Thymus (tissue), 11 donors: ENCODE measurements around the gene RFX2. TPM values are rescaled to one million over a fixed set of nuclear protein-coding genes. Genes with fewer than 3 reads are reported as not detected.

Source experiments
- DNase-seq, 9 donors: peaks; one replicate each; pipeline ENCODE4 v3.0.0-alpha.2; 2013; ENCODE audit warnings: low spot score in 9 of 9, low read depth in 6 of 9, missing footprints in 1 of 9
- H3K27ac ChIP-seq, 2 donors: one replicate each; pipeline ENCODE4 v1.5.1; 2013; ENCODE audit warnings: control low read depth in 1 of 2, low read depth in 1 of 2, low read length in 1 of 2, mild to moderate bottlenecking in 1 of 2, moderate library complexity in 1 of 2
- H3K27me3 ChIP-seq, 2 donors: one replicate each; pipeline ENCODE4 v1.5.1; 2013; ENCODE audit warnings: low read length in 1 of 2; ENCODE audit not compliant: control insufficient read depth in 2 of 2, insufficient read depth in 1 of 2
- H3K36me3 ChIP-seq, 2 donors: one replicate each; pipeline ENCODE4 v1.5.1; 2013; ENCODE audit warnings: low read length in 1 of 2, mild to moderate bottlenecking in 1 of 2, moderate library complexity in 1 of 2; ENCODE audit not compliant: control insufficient read depth in 2 of 2, insufficient read depth in 2 of 2
- H3K4me1 ChIP-seq, 2 donors: one replicate each; pipeline ENCODE4 v1.5.1; 2013; ENCODE audit warnings: low read length in 2 of 2; ENCODE audit not compliant: control insufficient read depth in 2 of 2, insufficient read depth in 2 of 2
- H3K4me3 ChIP-seq, 2 donors: one replicate each; pipeline ENCODE4 v1.5.1; 2013; ENCODE audit warnings: low read length in 2 of 2, control low read depth in 1 of 2, mild to moderate bottlenecking in 1 of 2
- H3K9me3 ChIP-seq, 2 donors: one replicate each; pipeline ENCODE4 v1.5.1; 2013; ENCODE audit warnings: low read length in 1 of 2, mild to moderate bottlenecking in 1 of 2; ENCODE audit not compliant: control insufficient read depth in 2 of 2, insufficient read depth in 1 of 2
- WGBS: extraction: QIAGEN DNeasy Blood & Tissue Kit; methylation state at CpG from one replicate; pipeline ENCODE4 v1.1.7; 2013; 5-methylcytosine and 5-hydroxymethylcytosine counted together
- polyA plus RNA-seq: library from polyadenylated mRNA; stranded (reverse); fragments of 200-250 nt; gene quantifications from one replicate; pipeline ENCODE4 v1.2.3, GENCODE V29; 2013
- total RNA-seq: library from RNA; stranded (reverse); fragments of 120-200 nt; gene quantifications from one replicate; pipeline ENCODE4 v1.2.4, GENCODE V29; 2013
- donor health status: healthy.

Gene RFX2
- total and polyA plus RNA-seq, 2 donors: 3.4 to 4.6 TPM

DNA sequence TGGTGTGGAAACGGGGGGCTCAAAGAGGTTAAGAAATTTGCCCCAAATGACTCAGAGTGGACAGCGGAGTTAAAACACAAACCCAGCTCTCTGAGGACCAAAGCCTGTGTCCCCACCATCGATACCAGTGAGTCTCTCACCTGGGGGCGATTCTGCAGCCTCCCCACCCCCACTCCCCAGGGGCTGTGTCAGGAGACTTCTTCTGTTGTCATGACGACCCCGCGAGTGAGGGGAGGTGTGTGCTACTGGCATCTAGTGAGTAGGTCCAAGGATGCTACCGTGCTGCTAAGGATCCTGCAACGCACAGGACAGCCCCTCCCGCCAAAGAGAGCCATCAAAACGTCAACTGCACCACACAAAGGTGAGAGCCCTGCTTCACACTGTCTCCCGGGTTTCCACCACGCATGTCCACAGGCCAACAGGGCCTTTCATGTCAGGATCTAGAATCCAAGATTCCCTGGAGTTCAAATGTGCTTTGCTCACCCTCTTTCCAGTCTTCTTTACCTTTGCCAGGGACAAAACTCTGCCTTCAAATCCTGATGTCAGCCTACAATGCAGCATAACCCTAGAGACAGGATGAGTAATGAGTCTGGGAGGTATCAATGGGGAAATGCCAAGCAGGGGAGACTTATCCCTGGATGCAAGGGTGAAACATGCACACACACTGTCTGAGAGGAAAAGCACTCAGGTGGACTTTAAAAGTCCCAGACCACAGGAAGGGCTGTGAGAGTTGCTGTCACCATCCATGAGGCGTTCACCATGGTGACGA is 136.2 kb downstream of the RFX2 start:
- 94% methylated on average over 15 of the region's 15 CpGs for WGBS
- peaks cover 36 to 80% of the 10 kb centered on the region in 2 donors for H3K4me1 ChIP-seq
- H3K36me3 ChIP-seq: peaks cover 32 to 54% of the 10 kb centered on the region in 2 donors
- no peak overlapping the region for H3K4me3 ChIP-seq
- no peak for DNase-seq
- H3K27ac ChIP-seq: no peak overlapping the region
- H3K9me3 ChIP-seq: peaks cover 0 to 2% of the 10 kb centered on the region in 2 donors
- H3K27me3 ChIP-seq: no peaks in the 10 kb centered on the region

DNA sequence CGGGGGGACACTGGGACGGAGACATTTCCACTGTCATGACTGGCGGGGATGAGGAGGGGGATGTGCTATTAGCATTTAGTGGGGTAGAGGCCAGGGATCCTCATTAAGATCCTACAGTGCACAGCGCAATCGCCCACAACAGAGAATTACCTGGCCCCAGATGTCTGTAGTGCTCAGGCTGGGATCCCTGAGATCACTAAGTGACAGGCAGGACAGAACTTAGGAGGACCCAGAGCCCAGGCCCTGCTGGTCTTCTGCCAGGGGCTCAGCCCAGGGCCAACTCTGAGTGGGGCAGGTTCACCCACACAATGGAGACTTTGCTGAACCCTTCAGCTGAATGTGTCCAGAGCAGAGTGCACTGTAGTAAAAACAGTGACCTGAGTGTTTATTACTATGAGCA is 136.9 kb downstream of the RFX2 start:
- WGBS: 96% methylated on average over 5 of the region's 5 CpGs

GRCh38 chr19:5972355-5972731 is 138.0 kb downstream of the RFX2 start:
- Histone ChIP-seq H3K27me3 (no peaks in the 10 kb centered on the region), H3K9me3 (no peaks in the 10 kb centered on the region), H3K4me1 (peaks cover 33 to 89% of the 10 kb centered on the region in 2 donors), H3K36me3 (peaks cover 35 to 61% of the 10 kb centered on the region in 2 donors), H3K4me3 (no peak overlapping the region), H3K27ac (peak overlapping the region; percentile 8 to 80)
- no peak for DNase-seq
- 94% methylated on average over 9 of the region's 9 CpGs for WGBS

More for the DNA sequence above, 136.9 kb downstream of the RFX2 start:
- no peak for DNase-seq
- peaks cover 33 to 59% of the 10 kb centered on the region in 2 donors for H3K36me3 ChIP-seq
- H3K27me3 ChIP-seq: no peaks in the 10 kb centered on the region
- peaks cover 31 to 80% of the 10 kb centered on the region in 2 donors for H3K4me1 ChIP-seq
- peaks cover 0 to 2% of the 10 kb centered on the region in 2 donors for H3K9me3 ChIP-seq
- no peak overlapping the region for H3K4me3 ChIP-seq
- no peak overlapping the region for H3K27ac ChIP-seq

DNA sequence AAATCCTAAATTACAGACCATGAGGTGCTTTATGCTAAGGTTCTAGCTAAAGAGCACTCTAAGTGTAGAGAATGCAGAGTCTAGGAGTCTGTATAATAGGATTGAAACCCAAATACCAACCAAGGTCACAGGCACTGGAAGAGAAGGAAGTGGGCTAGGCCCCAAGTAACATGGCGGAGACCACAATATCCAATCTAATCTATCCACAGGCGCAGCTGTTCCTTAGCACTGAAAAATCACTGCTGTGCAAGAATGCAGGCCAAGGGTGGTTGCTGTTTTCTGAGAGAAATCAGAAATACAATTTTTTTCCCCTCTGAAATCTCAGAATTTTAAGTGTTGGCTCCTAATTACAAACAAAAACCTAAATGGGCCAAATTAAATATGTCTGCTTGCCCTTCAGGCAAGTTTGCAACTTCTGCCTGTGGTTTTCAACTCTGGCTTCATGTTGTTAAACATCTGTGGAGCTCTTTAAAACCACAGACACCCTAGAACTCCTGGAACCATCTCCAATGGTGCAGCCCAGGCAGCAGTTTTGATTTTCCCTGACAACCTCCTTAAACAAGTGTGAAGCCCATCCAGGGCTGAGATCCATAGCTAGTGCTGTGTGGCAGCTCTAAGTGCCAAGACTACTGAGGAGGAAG is 138.5 kb downstream of the RFX2 start:
- Histone ChIP-seq H3K36me3 (peaks cover 37 to 64% of the 10 kb centered on the region in 2 donors), H3K27ac (peak overlapping the region; percentile 8 to 80), H3K27me3 (no peaks in the 10 kb centered on the region), H3K4me3 (no peak overlapping the region), H3K4me1 (peaks cover 29 to 86% of the 10 kb centered on the region in 2 donors), H3K9me3 (no peaks in the 10 kb centered on the region)
- no peak for DNase-seq
- WGBS: 47% methylated on average over 2 of the region's 2 CpGs

- H3K27ac ChIP-seq: no peak overlapping the region
- peaks cover 19 to 80% of the 10 kb centered on the region in 2 donors for H3K4me1 ChIP-seq
Observed at GRCh38 chr19:5969476-5969875, 140.8 kb downstream of the RFX2 start.

GRCh38 chr19:5968431-5969373 is 141.6 kb downstream of the RFX2 start:
- no peak for DNase-seq
- Histone ChIP-seq H3K36me3 (peaks cover 35 to 57% of the 10 kb centered on the region in 2 donors), H3K4me3 (no peak overlapping the region), H3K4me1 (peaks cover 26 to 80% of the 10 kb centered on the region in 2 donors), H3K27ac (peak overlapping the region; percentile 54 to 88), H3K9me3 (peaks cover 0 to 5% of the 10 kb centered on the region in 2 donors), H3K27me3 (no peaks in the 10 kb centered on the region)
- 81% methylated on average over 18 of the region's 18 CpGs for WGBS

More at GRCh38 chr19:5969476-5969875, 140.8 kb downstream of the RFX2 start:
- Histone ChIP-seq H3K36me3 (peaks cover 34 to 65% of the 10 kb centered on the region in 2 donors), H3K4me3 (no peak overlapping the region), H3K9me3 (peaks cover 0 to under 1% of the 10 kb centered on the region in 2 donors), H3K27me3 (no peaks in the 10 kb centered on the region)
- 93% methylated on average over 8 of the region's 8 CpGs for WGBS
- DNase-seq: no peak

DNA sequence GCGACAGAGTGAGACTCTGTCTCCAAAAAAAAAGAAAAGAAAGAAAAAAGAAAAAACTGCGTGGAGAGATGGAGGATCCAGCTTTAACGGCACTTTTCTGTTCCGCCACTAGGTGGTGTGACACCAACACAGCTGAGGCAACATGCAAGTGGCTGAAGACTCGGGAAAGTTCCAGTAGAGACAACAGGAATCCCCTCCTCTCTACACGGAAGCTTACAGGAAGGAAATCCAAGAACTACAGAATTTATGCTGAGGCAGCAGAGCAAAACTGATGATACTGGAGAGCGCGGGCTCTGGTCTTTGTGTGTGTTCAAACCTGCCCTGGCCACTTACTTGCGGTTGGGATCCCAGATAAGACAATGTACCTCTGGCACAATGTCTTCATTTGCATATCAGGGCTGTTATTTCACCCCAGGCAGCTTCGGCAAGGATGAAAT is 142.3 kb downstream of the RFX2 start:
- 24% methylated on average over 10 of the region's 10 CpGs for WGBS
- Histone ChIP-seq H3K27me3 (no peaks in the 10 kb centered on the region), H3K36me3 (peaks cover 30 to 51% of the 10 kb centered on the region in 2 donors), H3K4me1 (peaks cover 31 to 80% of the 10 kb centered on the region in 2 donors), H3K4me3 (no peak overlapping the region), H3K9me3 (peaks cover 0 to 5% of the 10 kb centered on the region in 2 donors), H3K27ac (peak overlapping the region; percentile 54 to 88)
- peak in 8 of 9 donors; percentile 52 to 82 (median 78) for DNase-seq

GRCh38 chr19:5967571-5967970 is 142.7 kb downstream of the RFX2 start:
- peaks cover 30 to 47% of the 10 kb centered on the region in 2 donors for H3K36me3 ChIP-seq
- peaks cover 0 to 5% of the 10 kb centered on the region in 2 donors for H3K9me3 ChIP-seq
- DNase-seq: no peak
- peaks cover 33 to 82% of the 10 kb centered on the region in 2 donors for H3K4me1 ChIP-seq
- H3K4me3 ChIP-seq: no peak overlapping the region
- H3K27me3 ChIP-seq: no peaks in the 10 kb centered on the region
- peak overlapping the region; percentile 46 to 88 for H3K27ac ChIP-seq
- WGBS: 78% methylated on average over 7 of the region's 7 CpGs
